Left ventricle myocardium inferior (tissue), 1 donor: ENCODE results near the gene NDEL1. TPM values are rescaled to one million over a fixed set of nuclear protein-coding genes. Genes with fewer than 3 reads are reported as not detected.

Source experiments
- DNase-seq: peaks from one replicate; pipeline ENCODE4 v3.0.0-alpha.2; 2020
- H3K27ac ChIP-seq: fragments of 200-600 bp; replicated peaks from 2 replicates; pipeline ENCODE4 v1.8.0; 2021
- H3K27me3 ChIP-seq: fragments of 200-600 bp; 2 replicates; pipeline ENCODE4 v1.8.0; 2021; ENCODE audit warnings: low read depth
- H3K36me3 ChIP-seq: fragments of 200-600 bp; 2 replicates; pipeline ENCODE4 v1.8.0; 2021
- H3K4me1 ChIP-seq: fragments of 200-600 bp; 2 replicates; pipeline ENCODE4 v1.8.0; 2021
- H3K4me3 ChIP-seq: fragments of 200-600 bp; 2 replicates; pipeline ENCODE4 v1.8.0; 2021; ENCODE audit warnings: mild to moderate bottlenecking, moderate library complexity
- H3K9me3 ChIP-seq: fragments of 200-600 bp; replicated peaks from 2 replicates; pipeline ENCODE4 v1.8.0; 2021
- CTCF ChIP-seq: fragments of 200-600 bp; IDR thresholded peaks from 2 replicates; pipeline ENCODE4 v1.8.0; 2021; ENCODE audit warnings: antibody characterized with exemption, mild to moderate bottlenecking, borderline replicate concordance
- intact Hi-C: fragments of 100-400 bp; cut with micrococcal nuclease; formaldehyde crosslinking; loops from one replicate; pipeline ENCODE4 v1.11.0; 2022
- total RNA-seq: library from RNA; stranded (reverse); fragmentation: NEBNext Ultra II Directional; extraction: Animal tissue kit (Norgen Biotek cat#: 25700); gene quantifications from one replicate; pipeline ENCODE4 v1.2.1, GENCODE V29; 2021
- donor health status: DM: no; HTN: yes; CAD: no; lungs with severe emphysema.

NDEL1 gene
- total RNA-seq, 1 donor from 2014 or later = 25.0 TPM

GRCh38 chr17:8441690-8442089, 6.0 kb downstream of the NDEL1 start:
- peak overlapping the region; percentile 38 for H3K27ac ChIP-seq
- no peak for TF ChIP-seq CTCF
- intact Hi-C loops = no loop called here

DNA sequence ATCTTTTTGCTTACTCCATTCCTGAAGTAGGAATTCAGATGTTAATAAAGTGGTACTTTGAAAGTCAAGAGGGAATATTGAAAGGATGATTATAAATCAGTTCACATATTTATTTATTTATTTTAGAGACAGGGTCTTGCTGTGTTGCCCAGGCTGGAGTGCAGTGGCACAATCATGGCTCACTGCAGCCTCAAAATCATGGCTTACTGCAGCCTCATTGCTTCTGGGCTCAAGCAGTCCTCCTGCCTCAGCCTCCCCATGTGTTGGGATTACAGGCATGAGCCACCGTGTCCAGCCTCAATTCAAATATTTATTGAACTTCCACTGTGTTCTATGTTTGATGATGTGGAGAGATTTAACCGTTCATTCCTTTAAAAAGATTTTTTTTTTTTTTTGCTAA, 6.6 kb downstream of the NDEL1 start:
- no peaks in the 10 kb centered on the region for H3K9me3 ChIP-seq
- intact Hi-C loops = no loop called here
- peak overlapping the region; percentile 38 for H3K27ac ChIP-seq
- no peak for TF ChIP-seq CTCF
- H3K27me3 ChIP-seq = no peaks in the 10 kb centered on the region
- peaks cover 93% of the 10 kb centered on the region for H3K4me1 ChIP-seq
- no peak for DNase-seq
- no peak overlapping the region for H3K4me3 ChIP-seq
- H3K36me3 ChIP-seq = peaks cover 41% of the 10 kb centered on the region

More at GRCh38 chr17:8441690-8442089, 6.0 kb downstream of the NDEL1 start:
- Histone ChIP-seq H3K36me3 (peaks cover 34% of the 10 kb centered on the region), H3K4me3 (no peak overlapping the region), H3K27me3 (no peaks in the 10 kb centered on the region), H3K4me1 (peaks cover 93% of the 10 kb centered on the region), H3K9me3 (no peaks in the 10 kb centered on the region)
- no peak for DNase-seq

DNA sequence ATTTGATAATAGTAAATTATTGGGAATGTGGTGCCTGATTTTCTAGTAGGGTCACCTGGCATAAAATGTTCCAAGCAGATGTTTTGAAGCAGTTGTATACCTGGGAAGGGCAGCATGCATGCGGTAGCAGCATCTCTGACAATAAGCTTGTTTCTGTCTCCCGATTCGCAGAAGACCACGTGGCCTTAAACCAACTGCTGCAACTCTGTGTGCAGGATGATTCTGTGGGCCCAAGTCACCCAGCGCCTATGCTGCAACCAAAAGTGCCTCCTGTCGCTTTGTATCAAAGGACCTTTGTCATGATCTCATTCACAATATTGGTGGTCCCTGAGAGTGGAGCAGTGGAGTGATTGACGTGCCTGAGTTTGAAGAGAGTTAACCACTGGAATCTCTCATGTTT, 8.1 kb downstream of the NDEL1 start:
- intact Hi-C loops = no loop called here
- peaks cover 40% of the 10 kb centered on the region for H3K36me3 ChIP-seq
- no peaks in the 10 kb centered on the region for H3K27me3 ChIP-seq
- TF ChIP-seq CTCF = no peak
- peaks cover 94% of the 10 kb centered on the region for H3K4me1 ChIP-seq
- no peaks in the 10 kb centered on the region for H3K9me3 ChIP-seq
- no peak overlapping the region for H3K4me3 ChIP-seq
- no peak for DNase-seq
- H3K27ac ChIP-seq = no peak overlapping the region

GRCh38 chr17:8444494-8444893, 8.8 kb downstream of the NDEL1 start:
- peaks cover 92% of the 10 kb centered on the region for H3K4me1 ChIP-seq
- intact Hi-C loops = no loop called here
- no peaks in the 10 kb centered on the region for H3K9me3 ChIP-seq
- DNase-seq = no peak
- H3K27me3 ChIP-seq = no peaks in the 10 kb centered on the region
- H3K4me3 ChIP-seq = no peak overlapping the region
- no peak for TF ChIP-seq CTCF
- no peak overlapping the region for H3K27ac ChIP-seq
- peaks cover 42% of the 10 kb centered on the region for H3K36me3 ChIP-seq

DNA sequence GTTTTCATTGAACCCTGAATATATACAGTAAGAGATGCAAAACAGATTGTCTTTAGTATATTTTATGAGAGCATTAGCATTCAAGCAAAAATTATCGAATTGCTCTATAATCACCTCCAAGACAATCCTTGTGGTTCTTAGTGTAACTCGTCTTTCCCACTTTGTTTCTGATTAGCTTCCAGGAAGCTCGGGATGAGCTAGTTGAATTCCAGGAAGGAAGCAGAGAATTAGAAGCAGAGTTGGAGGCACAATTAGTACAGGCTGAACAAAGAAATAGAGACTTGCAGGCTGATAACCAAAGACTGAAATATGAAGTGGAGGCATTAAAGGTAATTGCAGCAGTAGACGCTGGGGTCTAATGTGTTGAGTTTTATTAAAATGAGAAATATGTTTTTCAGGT, 9.9 kb downstream of the NDEL1 start:
- Histone ChIP-seq H3K36me3 (peaks cover 46% of the 10 kb centered on the region), H3K4me1 (peaks cover 82% of the 10 kb centered on the region), H3K4me3 (peak overlapping the region; percentile 23), H3K27ac (peak overlapping the region; percentile 68), H3K9me3 (no peaks in the 10 kb centered on the region), H3K27me3 (no peaks in the 10 kb centered on the region)
- DNase-seq = no peak
- TF ChIP-seq CTCF = no peak
- intact Hi-C loops = no loop called here

DNA sequence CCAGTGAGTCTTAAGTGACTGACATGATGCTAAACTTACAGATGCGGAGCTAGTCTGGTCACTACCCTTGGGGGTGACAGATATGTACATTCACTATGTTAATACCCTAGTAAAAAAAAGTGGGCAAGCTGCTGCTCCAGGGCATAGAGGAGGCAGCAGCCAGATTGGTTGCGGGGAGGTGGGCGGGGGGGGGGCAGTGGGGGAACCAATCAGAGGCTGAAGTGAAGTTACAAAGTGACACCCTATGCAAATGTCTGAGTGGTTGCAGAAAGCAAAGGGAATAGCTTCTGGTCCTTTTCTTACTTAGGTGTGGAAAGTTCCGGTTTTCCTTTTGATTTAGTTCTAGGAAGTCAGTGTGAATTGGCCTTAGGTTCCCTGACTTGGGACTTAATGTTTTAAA, 12.1 kb downstream of the NDEL1 start:
- Histone ChIP-seq H3K4me3 (no peak overlapping the region), H3K9me3 (no peaks in the 10 kb centered on the region), H3K4me1 (peaks cover 60% of the 10 kb centered on the region), H3K27me3 (no peaks in the 10 kb centered on the region), H3K36me3 (peaks cover 67% of the 10 kb centered on the region), H3K27ac (peak overlapping the region; percentile 36)
- TF ChIP-seq CTCF = no peak
- no peak for DNase-seq
- intact Hi-C loops = no loop called here
